ENCODE measurements around the gene NEK8. TPM values are rescaled to one million over a fixed set of nuclear protein-coding genes. Genes with fewer than 3 reads are reported as not detected.

Gene NEK8
- total and polyA plus RNA-seq, 9 of the 15 experiments (the other 6 are each of a cell fraction or from before 2014, with no cell fraction given): 0.98 to 16.6 (median 4.6) TPM

DNA sequence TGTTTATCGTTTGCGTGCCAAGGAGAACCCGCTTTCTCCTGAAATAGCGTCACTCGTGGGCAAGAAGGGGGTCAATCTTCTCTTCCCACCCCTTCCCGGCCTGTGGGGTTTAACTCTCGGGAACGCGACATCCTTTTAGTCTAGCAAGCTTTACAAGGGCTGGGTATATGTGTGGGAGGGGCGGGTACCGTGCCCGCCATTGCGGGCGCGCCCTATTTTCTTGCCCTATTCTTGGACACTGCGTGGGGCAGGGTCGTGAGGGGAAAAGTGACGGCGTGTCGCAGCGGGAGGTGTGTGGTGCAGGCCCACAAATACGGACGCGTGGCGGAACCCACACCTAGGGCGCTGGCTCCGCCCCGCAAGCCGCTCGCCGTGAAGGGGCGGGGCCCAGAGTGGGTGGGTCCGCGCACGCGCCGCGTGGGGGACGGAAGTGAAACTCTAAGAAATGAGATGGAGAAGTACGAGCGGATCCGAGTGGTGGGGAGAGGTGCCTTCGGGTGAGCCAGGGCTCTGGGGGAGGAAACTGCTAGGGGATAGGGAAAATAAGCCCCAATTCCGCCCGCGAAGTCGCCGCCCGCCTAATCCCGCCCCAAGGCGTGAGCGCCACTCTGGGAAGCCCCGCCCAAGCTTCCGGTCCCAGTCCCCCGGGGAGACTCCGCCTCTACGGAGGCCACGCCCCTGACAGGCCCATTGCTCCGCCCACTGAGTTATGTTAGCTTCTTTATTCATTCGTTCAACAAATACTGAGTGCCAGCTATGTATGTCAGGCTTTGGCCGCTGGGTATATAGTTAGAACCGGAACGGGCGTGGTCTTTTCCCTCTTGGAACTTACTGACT, at the start of gene NEK8 (continued):
- TF ChIP-seq ZBTB5 (IDR thresholded peaks at IDR 0.05): no peak
- TF ChIP-seq ZNF644 (tag; IDR thresholded peaks at IDR 0.05; ENCODE audit: low read depth): no peak
- no peak for TF ChIP-seq U2AF1 (optimal IDR thresholded peaks at IDR 0.05; ENCODE audit: low read depth, low read length)
- peak; percentile 62 for TF ChIP-seq THAP12 (CRISPR knock-in tag; IDR thresholded peaks at IDR 0.05)
- TF ChIP-seq UBTF (IDR thresholded peaks at IDR 0.05; ENCODE audit: borderline replicate concordance in 1 of 2, low read depth in 2 of 2, low read length in 2 of 2): no peak
- TF ChIP-seq GABPB1 (CRISPR knock-in tag; IDR thresholded peaks at IDR 0.05): peak; percentile 85; the same call in 1 of the 2 replicates
- TF ChIP-seq, protein P1, sequence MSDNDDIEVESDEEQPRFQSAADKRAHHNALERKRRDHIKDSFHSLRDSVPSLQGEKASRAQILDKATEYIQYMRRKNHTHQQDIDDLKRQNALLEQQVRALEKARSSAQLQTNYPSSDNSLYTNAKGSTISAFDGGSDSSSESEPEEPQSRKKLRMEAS (CRISPR knock-in tag; IDR thresholded peaks at IDR 0.05): peak; percentile 63; the same call in 1 of the 2 replicates
- no peak for TF ChIP-seq PRDM10 (IDR thresholded peaks at IDR 0.05; ENCODE audit: partially characterized antibody)
- peak; percentile 2; the same call in 1 of the 2 replicates for TF ChIP-seq CTBP1 (IDR thresholded peaks at IDR 0.05; ENCODE audit: borderline replicate concordance)
- peak; percentile 47 for TF ChIP-seq ZNF143 (CRISPR knock-in tag; IDR thresholded peaks at IDR 0.05)
- no peak for TF ChIP-seq RBM34 (IDR thresholded peaks at IDR 0.05; ENCODE audit: borderline replicate concordance, insufficient read depth, low read length)
- peak; percentile 78; the same call in 1 of the 2 replicates for TF ChIP-seq PHF8 (IDR thresholded peaks at IDR 0.05; ENCODE audit: borderline replicate concordance, low read length)
- no peak for TF ChIP-seq RBM39 (optimal IDR thresholded peaks at IDR 0.05; ENCODE audit: low read depth, low read length)
- TF ChIP-seq CREM (IDR thresholded peaks at IDR 0.05; ENCODE audit: low read depth): peak; percentile 75
- TF ChIP-seq ARNT (IDR thresholded peaks at IDR 0.05): no peak

Data from K562 (cell line).